GM19240 (cell line): ENCODE data around the gene TIMM10B.
"Not testable (repeated sequence)": the region's sequence is repeated elsewhere in the genome, so short reads cannot be mapped to it uniquely, and the experiment has no call there.

Source experiments
- DNase-seq: peaks from one replicate; pipeline ENCODE4 v3.0.0; 2011; ENCODE audit warnings: low spot score; ENCODE audit not compliant: insufficient read length

The TIMM10B gene

GRCh38 chr11:6504166-6504565 lies 22.9 kb downstream of the TIMM10B start:
- no peak for DNase-seq

- peak; percentile 21 for DNase-seq
Observed at GRCh38 chr11:6505577-6506240, 24.4 kb downstream of the TIMM10B start.

DNA sequence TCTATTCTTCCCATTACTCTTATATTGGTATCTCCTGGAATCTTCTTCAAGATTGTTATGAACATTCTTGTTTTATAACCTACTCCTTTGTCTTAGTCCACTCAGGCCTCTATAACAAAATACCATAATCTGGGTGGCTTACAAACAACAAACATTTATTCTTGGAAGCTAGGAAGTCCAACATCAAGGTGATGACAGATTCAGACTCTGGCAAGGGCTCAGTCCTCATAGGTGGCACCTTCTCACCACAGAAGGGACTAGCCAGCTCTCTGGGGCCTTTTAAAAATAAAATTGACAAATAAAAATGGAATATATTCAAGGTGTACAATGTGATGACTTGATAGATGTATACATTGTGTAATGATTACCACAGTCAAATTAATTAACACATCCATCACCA lies 35.6 kb downstream of the TIMM10B start:
- no peak for DNase-seq

DNA sequence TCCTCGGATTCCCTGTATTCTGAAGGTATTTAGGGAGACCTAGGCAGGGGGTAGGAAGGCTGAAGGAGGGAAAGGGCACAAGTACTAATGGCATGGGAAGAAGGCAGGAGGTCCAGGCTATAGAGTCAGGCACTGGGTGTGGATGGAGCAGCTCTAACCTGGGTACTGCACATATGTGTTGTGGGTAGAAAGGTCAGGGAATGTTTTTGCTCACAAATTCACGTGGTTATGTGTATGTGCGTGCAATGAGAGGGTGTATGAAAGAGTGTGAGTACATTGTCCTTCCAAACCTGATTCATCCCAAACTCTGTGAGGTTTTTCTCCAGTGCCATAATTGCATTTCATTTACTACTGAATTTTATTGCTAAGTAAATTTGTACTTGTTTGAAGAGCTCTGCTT lies 39.0 kb downstream of the TIMM10B start:
- no peak for DNase-seq

DNA sequence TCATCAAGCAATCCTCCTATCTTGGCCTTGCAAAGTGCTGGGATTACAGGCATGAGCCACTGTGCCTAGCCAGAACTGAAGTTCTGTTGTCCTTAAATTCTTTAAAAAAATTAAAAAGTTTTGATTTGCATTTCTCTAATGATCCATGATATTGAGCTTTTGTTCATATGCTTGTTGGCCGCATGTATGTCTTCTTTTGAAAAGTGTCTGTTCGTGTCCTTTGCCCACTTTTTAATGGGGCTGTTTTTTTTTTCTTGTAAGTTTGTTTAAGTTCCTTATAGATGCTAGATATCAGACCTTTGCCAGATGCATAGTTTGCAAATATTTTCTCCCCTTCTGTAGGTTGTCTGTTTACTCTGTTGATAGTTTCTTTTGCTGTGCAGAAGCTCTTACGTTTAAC lies 40.6 kb downstream of the TIMM10B start:
- not testable (repeated sequence) for DNase-seq

DNA sequence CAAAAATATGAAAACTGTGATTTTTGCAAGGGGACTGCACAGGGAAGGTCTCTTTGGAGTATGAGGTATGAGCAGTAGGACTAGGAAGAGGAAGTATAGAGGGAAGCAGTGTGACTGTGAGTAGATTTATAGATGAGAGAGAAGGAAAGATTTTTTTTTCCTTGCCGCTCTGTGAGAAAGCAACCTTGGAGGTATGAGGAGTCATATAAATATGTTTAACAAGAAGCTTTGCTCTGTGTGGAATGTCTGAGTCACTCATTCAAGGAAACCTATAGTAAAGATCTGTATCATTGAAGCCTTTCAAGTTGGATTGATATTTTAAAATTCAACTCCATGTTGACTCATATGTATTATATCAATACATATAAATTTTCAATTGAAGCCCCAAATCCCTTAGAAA lies 42.0 kb downstream of the TIMM10B start:
- DNase-seq = no peak

DNA sequence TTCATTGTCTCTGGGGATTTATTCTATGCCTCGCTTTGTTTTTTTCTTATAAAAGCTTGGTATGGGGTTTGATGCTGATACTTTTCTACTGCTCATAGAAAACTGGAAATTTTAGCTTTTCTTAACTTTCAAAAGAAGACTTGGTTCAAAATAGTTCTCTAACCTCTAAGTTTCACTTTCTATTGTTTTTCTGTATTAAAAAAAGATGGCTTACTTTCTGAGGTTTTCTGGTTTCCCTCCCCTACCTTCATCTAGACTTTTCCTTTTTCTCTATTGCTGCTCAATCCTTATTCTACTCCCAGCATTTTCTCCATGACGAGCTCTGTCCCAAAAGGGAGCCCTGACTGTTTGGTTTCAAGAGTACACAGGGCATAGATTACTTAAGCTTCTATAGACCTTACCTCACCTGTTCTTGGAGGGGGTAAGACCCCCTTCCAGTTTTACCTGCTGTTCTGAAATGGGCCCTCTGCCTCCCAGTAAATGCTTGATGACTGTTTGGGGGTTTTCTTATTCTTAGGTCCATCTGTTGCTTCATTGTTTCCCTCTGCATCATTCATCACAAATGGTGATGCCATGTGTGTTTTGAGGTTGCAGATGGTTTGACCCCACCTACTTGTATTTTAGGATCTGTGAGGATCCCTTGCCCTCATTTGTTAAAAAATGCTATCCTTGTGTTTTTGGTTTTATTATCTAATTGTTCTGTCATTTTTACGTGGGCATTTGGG lies 45.3 kb downstream of the TIMM10B start:
- DNase-seq = no peak

GRCh38 chr11:6529266-6529665 lies 48.0 kb downstream of the TIMM10B start:
- no peak for DNase-seq

GRCh38 chr11:6530848-6531247 lies 49.5 kb downstream of the TIMM10B start:
- DNase-seq = no peak

DNA sequence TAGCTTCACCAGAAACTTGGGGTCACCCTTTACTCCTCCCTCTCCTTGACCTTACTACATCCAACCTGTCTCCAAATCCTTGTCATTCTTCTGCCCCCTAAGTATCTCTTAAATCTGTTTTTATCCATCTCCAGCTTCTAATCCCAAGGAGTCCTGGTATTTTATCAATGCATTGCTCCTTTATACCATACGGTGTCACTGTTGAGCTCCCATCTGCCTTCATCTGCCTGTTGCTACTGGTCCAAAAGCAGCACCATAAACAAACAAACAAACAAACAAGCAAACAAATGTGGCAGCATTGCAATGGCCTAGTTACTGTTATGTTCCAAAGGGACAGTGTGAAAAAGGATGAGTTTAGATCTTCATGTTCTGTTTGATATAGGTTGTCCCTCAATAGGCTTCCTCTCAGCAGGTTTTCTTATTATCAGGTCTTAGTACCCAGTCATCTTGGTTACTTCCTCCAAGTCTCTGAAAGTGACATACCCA lies 50.0 kb downstream of the TIMM10B start:
- peak; percentile 13 for DNase-seq
